Neural crest cell (in vitro differentiated cells): ENCODE results near the gene EVPL. TPM values are rescaled to one million over a fixed set of nuclear protein-coding genes. Genes with fewer than 3 reads are reported as not detected.
"Not testable (repeated sequence)": the region's sequence is repeated elsewhere in the genome, so short reads cannot be mapped to it uniquely, and the experiment has no call there.

Experiments used
- DNase-seq: peaks from one replicate; pipeline ENCODE4 v3.0.0; 2021; ENCODE audit warnings: low read depth, mixed read lengths, low spot score
- H3K27ac Mint-ChIP-seq: one replicate; pipeline ENCODE4 v1.8.0; 2021; ENCODE audit warnings: mild to moderate bottlenecking, mixed read lengths; ENCODE audit not compliant: unreplicated experiment
- H3K27me3 Mint-ChIP-seq: 2 replicates; pipeline ENCODE4 v1.8.0; 2021; ENCODE audit warnings: low read depth, mild to moderate bottlenecking, mixed read lengths
- H3K36me3 Mint-ChIP-seq: 2 replicates; pipeline ENCODE4 v1.8.0; 2021; ENCODE audit warnings: low read depth, mild to moderate bottlenecking, mixed read lengths
- H3K4me1 Mint-ChIP-seq: 2 replicates; pipeline ENCODE4 v1.8.0; 2021; ENCODE audit warnings: mixed read lengths
- H3K4me3 Mint-ChIP-seq: one replicate; pipeline ENCODE4 v1.8.0; 2021; ENCODE audit warnings: mild to moderate bottlenecking, mixed read lengths
- H3K9me3 Mint-ChIP-seq: 2 replicates; pipeline ENCODE4 v1.8.0; 2021; ENCODE audit warnings: mixed read lengths
- CTCF ChIP-seq: fragments of 200-600 bp; sonication (generic); conservative IDR thresholded peaks from 2 replicates; pipeline ENCODE4 v1.5.0; 2021; ENCODE audit warnings: antibody characterized with exemption, mild to moderate bottlenecking
- total RNA-seq: library from RNA; stranded (reverse); gene quantifications from 2 replicates; pipeline ENCODE4 v1.2.1, GENCODE V29; 2021

Gene EVPL
- total RNA-seq, 1 donor from 2014 or later: not detected

GRCh38 chr17:76072148-76072858 is 45.2 kb upstream of the EVPL start, which contains the start of gene SRP68:
SRP68 (minus strand) TSS chr17:76072517; CDS start chr17:76072491, 26 bp downstream.
- H3K4me3 Mint-ChIP-seq: peak within 1 kb of the TSS; percentile 91
- H3K27me3 Mint-ChIP-seq: peaks cover 43% of the 10 kb centered on the region
- TF ChIP-seq CTCF: no peak
- peaks cover 35% of the 10 kb centered on the region for H3K4me1 Mint-ChIP-seq
- peak; percentile 88 for DNase-seq
- no peaks in the 10 kb centered on the region for H3K36me3 Mint-ChIP-seq
- peak within 1 kb of the TSS; percentile 96 for H3K27ac Mint-ChIP-seq
- H3K9me3 Mint-ChIP-seq: no peaks in the 10 kb centered on the region

- DNase-seq: no peak
- peak overlapping the region; percentile 96 for H3K27ac Mint-ChIP-seq
- peaks cover 37% of the 10 kb centered on the region for H3K27me3 Mint-ChIP-seq
- H3K9me3 Mint-ChIP-seq: no peaks in the 10 kb centered on the region
- peak overlapping the region; percentile 91 for H3K4me3 Mint-ChIP-seq
- peaks cover 4% of the 10 kb centered on the region for H3K36me3 Mint-ChIP-seq
- H3K4me1 Mint-ChIP-seq: peaks cover 35% of the 10 kb centered on the region
- no peak for TF ChIP-seq CTCF
Measured at GRCh38 chr17:76071531-76072147, 44.5 kb upstream of the EVPL start.

- Mint-ChIP-seq H3K36me3 (peaks cover 16% of the 10 kb centered on the region), H3K4me1 (peaks cover 7% of the 10 kb centered on the region)
- no peak for TF ChIP-seq CTCF
Measured at GRCh38 chr17:76065775-76066174, 38.7 kb upstream of the EVPL start.

GRCh38 chr17:76063875-76064546 is 36.9 kb upstream of the EVPL start:
- Mint-ChIP-seq H3K27me3 (no peaks in the 10 kb centered on the region), H3K27ac (no peak overlapping the region), H3K9me3 (no peaks in the 10 kb centered on the region), H3K4me1 (no peaks in the 10 kb centered on the region), H3K4me3 (no peak overlapping the region), H3K36me3 (peaks cover 20% of the 10 kb centered on the region)
- no peak for DNase-seq
- no peak for TF ChIP-seq CTCF

More at GRCh38 chr17:76065775-76066174, 38.7 kb upstream of the EVPL start:
- Mint-ChIP-seq H3K4me3 (no peak overlapping the region), H3K27ac (no peak overlapping the region), H3K27me3 (no peaks in the 10 kb centered on the region), H3K9me3 (no peaks in the 10 kb centered on the region)
- DNase-seq: no peak

GRCh38 chr17:76058264-76058663 is 31.2 kb upstream of the EVPL start:
- H3K36me3 Mint-ChIP-seq: peaks cover 23% of the 10 kb centered on the region
- H3K4me1 Mint-ChIP-seq, DNase-seq, H3K9me3 Mint-ChIP-seq, H3K4me3 Mint-ChIP-seq, H3K27ac Mint-ChIP-seq, H3K27me3 Mint-ChIP-seq: not testable (repeated sequence)
